Psoas muscle (tissue), 8 donors: ENCODE measurements around the gene CHID1. TPM values are rescaled to one million over a fixed set of nuclear protein-coding genes. Genes with fewer than 3 reads are reported as not detected.

Experiments used
- ATAC-seq, 4 donors: fragments of 200-7000 bp; cut with Tn5 transposase; one replicate each; pipeline ENCODE4 v1.9.1; 2020; ENCODE audit warnings: moderate library complexity in 3 of 4, mild to moderate bottlenecking in 2 of 4
- DNase-seq, 2 donors: peaks; one replicate each; pipeline ENCODE4 v3.0.0-alpha.2; 2020
- H3K27ac ChIP-seq: fragments of 200-600 bp; one replicate; pipeline ENCODE4 v1.8.0; 2022
- H3K27me3 ChIP-seq, 3 donors: fragments of 200-600 bp in 1 of 3; one replicate each; pipeline versions ENCODE4 v1.6.1 to v1.8.0; 2013 to 2022; ENCODE audit warnings: low read length in 2 of 3, mild to moderate bottlenecking in 2 of 3, moderate library complexity in 1 of 3; ENCODE audit not compliant: insufficient read depth in 3 of 3
- H3K36me3 ChIP-seq, 2 donors: fragments of 200-600 bp in 1 of 2; one replicate each; pipeline versions ENCODE4 v1.6.1 to v1.8.0; 2013 to 2022; ENCODE audit warnings: low read depth in 1 of 2, mild to moderate bottlenecking in 1 of 2, moderate library complexity in 1 of 2; ENCODE audit not compliant: insufficient read depth in 1 of 2
- H3K4me1 ChIP-seq: fragments of 200-600 bp; one replicate; pipeline ENCODE4 v1.8.0; 2022
- H3K4me3 ChIP-seq: fragments of 200-600 bp; one replicate; pipeline ENCODE4 v1.8.0; 2022; ENCODE audit warnings: mild to moderate bottlenecking
- H3K9me3 ChIP-seq: fragments of 200-600 bp; one replicate; pipeline ENCODE4 v1.8.0; 2022
- CTCF ChIP-seq: fragments of 200-600 bp; IDR thresholded peaks from one replicate; pipeline ENCODE4 v1.8.0; 2022; ENCODE audit warnings: antibody characterized with exemption
- WGBS, 3 donors: extraction: QIAGEN DNeasy Blood & Tissue Kit; methylation state at CpG; one replicate each; pipeline versions ENCODE4 v1.1.6 to v1.1.7; 2013; 5-methylcytosine and 5-hydroxymethylcytosine counted together
- intact Hi-C, 2 donors: fragments of 100-400 bp; cut with DNase I; formaldehyde crosslinking; loops; one replicate each; pipeline versions ENCODE4 v1.11.0 to v1.14.2; 2022
- polyA plus RNA-seq, 3 donors: library from polyadenylated mRNA; stranded (reverse); fragments of 200-250 nt; gene quantifications; one replicate each; pipeline ENCODE4 v1.2.3, GENCODE V29; 2013
- total RNA-seq, 4 donors: library from RNA; stranded (reverse); fragmentation: NEBNext Ultra II Directional in 2 of 4; extraction: Animal tissue kit (Norgen Biotek cat#: 25700) in 2 of 4; gene quantifications; one replicate each; pipeline versions ENCODE4 v1.2.1 to v1.2.4, GENCODE V29; 2021 to 2023
- donor health status: healthy with polysubstance abuse.
- donor health status: DM: no; HTN: no; CAD: no; lungs with moderate emphysema.
- donor health status: Bipolar disorder and iron deficiency.
- donor health status: healthy.
- donor health status: DM: yes; HTN: yes; CAD: no.
- donor health status: DM: no; HTN: no; CAD: no.
- donor health status: DM: no; HTN: no; CAD: no.
- donor health status: DM: yes; HTN: yes; CAD: no.

The CHID1 gene
- total and polyA plus RNA-seq, 7 donors, result 25.5 to 44.5 (median 34.3) TPM

- 11 to 21% (median 16%) methylated on average over 28 to 31 of the region's 31 CpGs for WGBS, 3 donors
- peak; percentile 75 to 80 (median 78) for ATAC-seq
- Histone ChIP-seq H3K27ac (peak overlapping the region; percentile 92), H3K36me3 (peaks cover 3 to 40% of the 10 kb centered on the region in 2 donors), H3K4me3 (peak overlapping the region; percentile 92), H3K9me3 (no peaks in the 10 kb centered on the region), H3K4me1 (peaks cover 45% of the 10 kb centered on the region), H3K27me3 (peaks cover 0 to 10% (median 6%) of the 10 kb centered on the region in 3 donors)
- DNase-seq, result peak; percentile 87 to 92
- intact Hi-C loops, result no loop called here
- no peak for TF ChIP-seq CTCF
Observed at GRCh38 chr11:834371-835316, 76.0 kb downstream of the CHID1 start.

- Histone ChIP-seq H3K27me3 (peaks cover 0 to 17% (median 6%) of the 10 kb centered on the region in 3 donors), H3K4me1 (peaks cover 47% of the 10 kb centered on the region), H3K36me3 (peaks cover 0 to 32% of the 10 kb centered on the region in 2 donors), H3K9me3 (no peaks in the 10 kb centered on the region), H3K27ac (peak overlapping the region; percentile 92), H3K4me3 (peak overlapping the region; percentile 92)
- ATAC-seq, result peak in 2 of 4 donors; percentile 38 to 39
- intact Hi-C loops, result no loop called here
- 24 to 53% (median 31%) methylated on average over 8 to 9 of the region's 9 CpGs for WGBS, 3 donors
- DNase-seq, result no peak
- TF ChIP-seq CTCF, result no peak
Observed at GRCh38 chr11:833849-834311, 76.7 kb downstream of the CHID1 start.

- Histone ChIP-seq H3K9me3 (no peaks in the 10 kb centered on the region), H3K4me3 (peak overlapping the region; percentile 92), H3K36me3 (peaks cover 0 to 26% of the 10 kb centered on the region in 2 donors), H3K27me3 (peaks cover 0 to 22% (median 6%) of the 10 kb centered on the region in 3 donors), H3K4me1 (peaks cover 46% of the 10 kb centered on the region), H3K27ac (peak overlapping the region; percentile 92)
- intact Hi-C loops, result no loop called here
- TF ChIP-seq CTCF, result no peak
- 1 to 5% (median 1%) methylated on average over 17 to 54 of the region's 55 CpGs for WGBS, 3 donors
- DNase-seq (peak; percentile 68 to 80), ATAC-seq (peak; percentile 3 to 23 (median 14))
Observed at GRCh38 chr11:833114-833791, 77.4 kb downstream of the CHID1 start.

GRCh38 chr11:832529-833113 is 78.0 kb downstream of the CHID1 start, which contains the start of gene CD151:
Gene CD151 (plus strand): TSS chr11:832952. CDS start chr11:836070, 3,118 bp downstream.
- peaks cover 0 to 25% (median 9%) of the 10 kb centered on the region in 3 donors for H3K27me3 ChIP-seq
- H3K27ac ChIP-seq, result peak within 1 kb of the TSS; percentile 92
- DNase-seq (peak in 1 of 2 donors; percentile 72), ATAC-seq (peak; percentile 31 to 42 (median 31))
- WGBS, 3 donors, result 2 to 19% (median 7%) methylated on average over 9 to 61 of the region's 67 CpGs
- no peaks in the 10 kb centered on the region for H3K9me3 ChIP-seq
- peak within 1 kb of the TSS; percentile 92 for H3K4me3 ChIP-seq
- H3K36me3 ChIP-seq, result peaks cover 0 to 19% of the 10 kb centered on the region in 2 donors
- H3K4me1 ChIP-seq, result peaks cover 52% of the 10 kb centered on the region
- peak; percentile 6 for TF ChIP-seq CTCF
- intact Hi-C loops, result no loop called here
